Thyroid gland (tissue), 4 donors: ENCODE measurements around the gene SIDT1. TPM values are rescaled to one million over a fixed set of nuclear protein-coding genes. Genes with fewer than 3 reads are reported as not detected.

Experiments used
- DNase-seq, 2 donors: peaks; one replicate each; pipeline ENCODE4 v3.0.0-alpha.2; 2019
- H3K27ac ChIP-seq, 3 donors: fragments of 200-600 bp; sonication (generic); 1 replicate in 2 of 3; 2 replicates in 1 of 3; pipeline ENCODE4 v1.5.1; 2016 to 2019; ENCODE audit warnings: mild to moderate bottlenecking in 1 of 3, moderate library complexity in 1 of 3
- H3K27me3 ChIP-seq: fragments of 200-600 bp; sonication (generic); one replicate; pipeline ENCODE4 v1.5.1; 2019
- H3K36me3 ChIP-seq, 2 donors: fragments of 200-600 bp; sonication (generic); one replicate each; pipeline ENCODE4 v1.5.1; 2016 to 2019
- H3K4me1 ChIP-seq, 2 donors: fragments of 200-600 bp; sonication (generic); one replicate each; pipeline ENCODE4 v1.5.1; 2017 to 2019
- H3K4me3 ChIP-seq, 3 donors: fragments of 200-600 bp; sonication (generic); replicated peaks in 1 of 3; 1 replicate in 2 of 3; 2 replicates in 1 of 3; pipeline ENCODE4 v1.5.1; 2016; ENCODE audit warnings: mild to moderate bottlenecking in 1 of 3
- H3K9me3 ChIP-seq: fragments of 200-600 bp; sonication (generic); one replicate; pipeline ENCODE4 v1.5.1; 2017
- POLR2A ChIP-seq, 2 donors: fragments of 450-650 bp; IDR thresholded peaks; one replicate each; pipeline ENCODE4 v1.6.1; 2017; ENCODE audit warnings: antibody characterized with exemption in 2 of 2, mild to moderate bottlenecking in 2 of 2, moderate library complexity in 1 of 2
- WGBS, 2 donors: methylation state at CpG; one replicate each; pipeline ENCODE4 v1.1.5; 2017; 5-methylcytosine and 5-hydroxymethylcytosine counted together
- intact Hi-C: fragments of 100-400 bp; cut with DNase I; formaldehyde crosslinking; loops from one replicate; pipeline ENCODE4 v1.15.1; 2023
- total RNA-seq, 4 donors: library from RNA; depleted of rRNA; stranded (reverse); fragments of >200 nt; gene quantifications; one replicate each; pipeline ENCODE4 v1.2.3, GENCODE V29; 2016
- TF ChIP-seq, protein P1 (sequence below), 6 experiments: fragments of 200-600 bp in 3 of 6; fragments of 450-650 bp in 3 of 6; sonication (generic) in 3 of 6; IDR thresholded peaks; one replicate each; pipeline ENCODE4 v1.5.1; 2016 to 2019; ENCODE audit warnings: antibody characterized with exemption in 6 of 6, mild to moderate bottlenecking in 2 of 6, inconsistent platforms in 1 of 6, moderate library complexity in 1 of 6

Gene SIDT1
- total RNA-seq, 4 donors from 2014 or later = 0.98 to 3.1 (median 2.6) TPM

GRCh38 chr3:113508966-113509365, 23.4 kb upstream of the SIDT1 start:
- intact Hi-C loops = no loop called here
- Histone ChIP-seq H3K9me3 (no peaks in the 10 kb centered on the region), H3K4me3 (no peak overlapping the region), H3K36me3 (no peaks in the 10 kb centered on the region), H3K27me3 (no peaks in the 10 kb centered on the region), H3K4me1 (peaks cover 3 to 4% of the 10 kb centered on the region in 2 donors), H3K27ac (no peak overlapping the region)
- no peak for DNase-seq
- 39 to 63% methylated on average over 1 of the region's 1 CpG for WGBS, 2 donors
- TF ChIP-seq POLR2A (IDR thresholded peaks at IDR 0.05) = no peak
- TF ChIP-seq, protein P1, sequence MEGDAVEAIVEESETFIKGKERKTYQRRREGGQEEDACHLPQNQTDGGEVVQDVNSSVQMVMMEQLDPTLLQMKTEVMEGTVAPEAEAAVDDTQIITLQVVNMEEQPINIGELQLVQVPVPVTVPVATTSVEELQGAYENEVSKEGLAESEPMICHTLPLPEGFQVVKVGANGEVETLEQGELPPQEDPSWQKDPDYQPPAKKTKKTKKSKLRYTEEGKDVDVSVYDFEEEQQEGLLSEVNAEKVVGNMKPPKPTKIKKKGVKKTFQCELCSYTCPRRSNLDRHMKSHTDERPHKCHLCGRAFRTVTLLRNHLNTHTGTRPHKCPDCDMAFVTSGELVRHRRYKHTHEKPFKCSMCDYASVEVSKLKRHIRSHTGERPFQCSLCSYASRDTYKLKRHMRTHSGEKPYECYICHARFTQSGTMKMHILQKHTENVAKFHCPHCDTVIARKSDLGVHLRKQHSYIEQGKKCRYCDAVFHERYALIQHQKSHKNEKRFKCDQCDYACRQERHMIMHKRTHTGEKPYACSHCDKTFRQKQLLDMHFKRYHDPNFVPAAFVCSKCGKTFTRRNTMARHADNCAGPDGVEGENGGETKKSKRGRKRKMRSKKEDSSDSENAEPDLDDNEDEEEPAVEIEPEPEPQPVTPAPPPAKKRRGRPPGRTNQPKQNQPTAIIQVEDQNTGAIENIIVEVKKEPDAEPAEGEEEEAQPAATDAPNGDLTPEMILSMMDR (IDR thresholded peaks at IDR 0.05) = no peak

DNA sequence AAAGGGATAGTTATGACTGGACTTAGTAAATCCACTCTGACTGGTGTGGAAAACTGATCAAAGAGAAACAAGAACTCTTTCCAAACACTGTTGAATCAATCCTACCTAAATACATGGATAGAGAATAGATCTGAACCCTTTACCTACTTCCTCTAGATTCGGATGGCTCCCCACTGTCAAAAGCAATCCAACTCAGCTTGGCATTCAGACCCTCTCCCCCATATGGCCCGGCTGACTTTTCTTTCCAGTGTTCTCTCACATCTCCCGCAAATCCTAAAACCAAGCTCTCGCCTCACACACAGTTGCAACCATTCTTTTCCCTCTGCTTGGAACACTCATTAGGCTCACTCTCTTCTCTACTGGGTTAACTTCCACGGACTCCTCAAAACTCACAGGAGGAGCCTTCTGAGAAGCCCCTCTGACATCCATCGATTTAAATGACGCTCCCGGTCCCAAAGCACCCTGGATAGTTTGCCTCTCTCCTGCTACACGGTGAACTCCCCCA, 18.0 kb upstream of the SIDT1 start:
- H3K36me3 ChIP-seq = no peaks in the 10 kb centered on the region
- no peaks in the 10 kb centered on the region for H3K27me3 ChIP-seq
- peak overlapping the region; percentile 26 to 62 (median 42) for H3K4me3 ChIP-seq
- peak overlapping the region; percentile 23 to 88 (median 82) for H3K27ac ChIP-seq
- H3K9me3 ChIP-seq = no peaks in the 10 kb centered on the region
- intact Hi-C loops = no loop called here
- no peak for DNase-seq
- 0 to 1% methylated on average over 9 of the region's 9 CpGs for WGBS, 2 donors
- H3K4me1 ChIP-seq = peaks cover 7% of the 10 kb centered on the region in 2 donors
- TF ChIP-seq, protein P1 (IDR thresholded peaks at IDR 0.05) = no peak
- no peak for TF ChIP-seq POLR2A (IDR thresholded peaks at IDR 0.05)

DNA sequence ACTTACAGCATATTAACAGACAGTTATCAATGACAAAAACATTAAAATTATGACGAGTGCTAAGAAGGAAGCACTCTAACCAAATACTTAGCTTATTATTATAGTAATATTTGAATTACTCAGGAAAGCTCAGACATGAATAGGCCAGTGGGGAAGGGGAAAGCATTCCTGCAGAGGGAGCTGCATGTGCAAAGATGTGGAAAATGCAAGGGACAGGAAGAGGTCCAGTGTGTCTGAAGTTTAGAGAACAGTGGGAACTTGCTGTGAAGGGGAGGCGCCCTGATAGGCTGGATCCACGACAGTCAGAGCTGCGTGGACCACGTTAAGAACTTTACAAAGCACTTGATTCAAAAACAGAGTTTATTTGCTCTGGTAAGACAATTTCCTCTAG, 16.2 kb upstream of the SIDT1 start:
- DNase-seq = no peak
- peaks cover 7% of the 10 kb centered on the region in 2 donors for H3K4me1 ChIP-seq

GRCh38 chr3:113521981-113522380, 10.4 kb upstream of the SIDT1 start:
- no peaks in the 10 kb centered on the region for H3K36me3 ChIP-seq
- no peak for TF ChIP-seq POLR2A (IDR thresholded peaks at IDR 0.05)
- TF ChIP-seq, protein P1 (IDR thresholded peaks at IDR 0.05) = no peak
- no peaks in the 10 kb centered on the region for H3K4me1 ChIP-seq
- no peak overlapping the region for H3K27ac ChIP-seq
- H3K9me3 ChIP-seq = no peaks in the 10 kb centered on the region
- H3K4me3 ChIP-seq = no peak overlapping the region
- DNase-seq = no peak
- H3K27me3 ChIP-seq = no peaks in the 10 kb centered on the region
- intact Hi-C loops = no loop called here

More for the DNA sequence above, 16.2 kb upstream of the SIDT1 start:
- TF ChIP-seq, protein P1 (IDR thresholded peaks at IDR 0.05) = no peak
- TF ChIP-seq POLR2A (IDR thresholded peaks at IDR 0.05) = no peak
- intact Hi-C loops = no loop called here
- no peaks in the 10 kb centered on the region for H3K9me3 ChIP-seq
- no peak overlapping the region for H3K27ac ChIP-seq
- no peaks in the 10 kb centered on the region for H3K27me3 ChIP-seq
- H3K4me3 ChIP-seq = no peak overlapping the region
- WGBS, 2 donors = 40 to 51% methylated on average over 5 of the region's 5 CpGs
- H3K36me3 ChIP-seq = no peaks in the 10 kb centered on the region

DNA sequence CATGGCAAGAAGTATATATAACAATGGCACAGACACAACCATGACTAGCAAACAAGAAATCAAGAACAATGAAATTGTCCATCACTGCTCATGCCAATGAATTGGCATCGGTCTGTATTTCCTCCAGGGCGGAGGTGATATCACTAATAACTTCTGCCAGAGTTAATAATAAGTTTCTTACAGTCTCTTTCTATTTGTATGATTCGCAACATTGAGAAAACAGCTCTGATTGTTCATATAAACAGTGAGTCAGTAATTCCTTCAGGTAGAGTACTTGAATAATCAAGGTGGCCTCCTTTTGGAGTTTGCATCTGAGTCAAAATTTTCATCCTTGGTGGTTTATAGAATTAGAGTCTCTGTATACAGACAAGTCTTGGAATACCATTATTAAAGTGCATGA, 9.1 kb upstream of the SIDT1 start:
- intact Hi-C loops = no loop called here
- Histone ChIP-seq H3K36me3 (no peaks in the 10 kb centered on the region), H3K27me3 (no peaks in the 10 kb centered on the region), H3K9me3 (no peaks in the 10 kb centered on the region), H3K27ac (no peak overlapping the region), H3K4me1 (no peaks in the 10 kb centered on the region), H3K4me3 (no peak overlapping the region)
- WGBS, 2 donors = 85 to 87% methylated on average over 3 of the region's 3 CpGs
- no peak for DNase-seq
- TF ChIP-seq, protein P1 (IDR thresholded peaks at IDR 0.05) = no peak
- no peak for TF ChIP-seq POLR2A (IDR thresholded peaks at IDR 0.05)
